HL-60 (cell line): ENCODE measurements around the gene SREK1IP1.
A peak's percentile ranks its signal among the peaks of the same experiment; 100 is the strongest.

Experiments
- DNase-seq, 2 experiments: peaks; one replicate each; pipeline ENCODE4 v3.0.0-alpha.2; 2010 to 2020; ENCODE audit warnings: low read depth in 1 of 2, low spot score in 1 of 2
- H3K27ac ChIP-seq: fragments of 250-450 bp; sonication (Bioruptor Pico); replicated peaks from 2 replicates; pipeline ENCODE4 v1.5.1; 2020; ENCODE audit warnings: mild to moderate bottlenecking, moderate library complexity
- H3K27me3 ChIP-seq: fragments of 250-450 bp; sonication (Bioruptor Pico); 2 replicates; pipeline ENCODE4 v1.5.1; 2021; ENCODE audit warnings: mild to moderate bottlenecking, moderate library complexity; ENCODE audit not compliant: insufficient read depth, poor library complexity, severe bottlenecking
- H3K4me3 ChIP-seq: replicated peaks from 2 replicates; pipeline ENCODE4 v1.5.1; 2011; ENCODE audit warnings: mild to moderate bottlenecking, control low read depth, low read length; ENCODE audit not compliant: insufficient read depth
- CTCF ChIP-seq: IDR thresholded peaks from one replicate; pipeline ENCODE4 v1.5.1; 2011; ENCODE audit warnings: low read length, control low read depth, inconsistent platforms; ENCODE audit not compliant: insufficient read depth
- GABPA ChIP-seq: IDR thresholded peaks from 2 replicates; pipeline ENCODE4 v1.6.1; 2012; ENCODE audit warnings: low read depth
- POLR2AphosphoS5 ChIP-seq: IDR thresholded peaks from 2 replicates; pipeline ENCODE4 v1.6.1; 2012; ENCODE audit warnings: low read depth
- REST ChIP-seq: IDR thresholded peaks from 2 replicates; pipeline ENCODE4 v1.6.1; 2012; ENCODE audit warnings: low read depth; ENCODE audit not compliant: insufficient replicate concordance
- SPI1 ChIP-seq: IDR thresholded peaks from 2 replicates; pipeline ENCODE4 v1.6.1; 2012; ENCODE audit warnings: low read depth, mild to moderate bottlenecking, borderline replicate concordance
- long read RNA-seq: library from polyadenylated mRNA; unstranded; transcript quantifications from one replicate; pipeline ENCODE4 v2.0.0, GENCODE V29; 2020

The SREK1IP1 gene
- long read RNA-seq, full-length matches to known transcripts: 2 of 5 reads
- long read RNA-seq, partial matches to known transcripts: 1 of 5 reads
- long read RNA-seq, other reads (novel, unspliced or antisense): 2 of 5 reads

GRCh38 chr5:64768358-64769312 lies at the start of gene SREK1IP1, which contains the start of gene CWC27:
TSS of gene SREK1IP1 (minus strand) at chr5:64768691. CDS start at chr5:64768517, 174 bp downstream.
TSS of gene CWC27 (plus strand) at chr5:64768930. CDS start at chr5:64769147, 217 bp downstream.
- peak within 1 kb of the TSS; percentile 97 for H3K27ac ChIP-seq
- H3K4me3 ChIP-seq: peak within 1 kb of the TSS; percentile 81
- H3K27me3 ChIP-seq: no peaks in the 10 kb centered on the region
- peak; percentile 56 to 78 for DNase-seq
- peak; percentile 64 for TF ChIP-seq POLR2AphosphoS5
- no peak for TF ChIP-seq CTCF
- peak; percentile 21 for TF ChIP-seq REST
- peak; percentile 78 for TF ChIP-seq GABPA
- no peak for TF ChIP-seq SPI1

GRCh38 chr5:64818245-64818644 lies 49.8 kb upstream of the SREK1IP1 start:
- Histone ChIP-seq H3K4me3 (no peak overlapping the region), H3K27ac (no peak overlapping the region), H3K27me3 (no peaks in the 10 kb centered on the region)
- no peak for DNase-seq
- TF ChIP-seq SPI1: no peak
- TF ChIP-seq REST: no peak
- no peak for TF ChIP-seq GABPA
- no peak for TF ChIP-seq POLR2AphosphoS5
- no peak for TF ChIP-seq CTCF

GRCh38 chr5:64814073-64814472 lies 45.6 kb upstream of the SREK1IP1 start:
- Histone ChIP-seq H3K4me3 (no peak overlapping the region), H3K27ac (no peak overlapping the region), H3K27me3 (no peaks in the 10 kb centered on the region)
- TF ChIP-seq REST (no peak), SPI1 (no peak)
- DNase-seq: no peak
